MM.1S (cell line): ENCODE measurements around the gene OSBP2.

Experiments used
- CTCF ChIP-seq: fragments of 300-600 bp; sonication (generic); IDR thresholded peaks from 2 replicates; pipeline ENCODE4 v1.5.1; 2016; ENCODE audit warnings: antibody characterized with exemption, low read length, mixed read lengths
- EZH2 ChIP-seq: fragments of 300-600 bp; sonication (generic); optimal IDR thresholded peaks from 2 replicates; pipeline ENCODE3; 2017; ENCODE audit warnings: low read depth, mild to moderate bottlenecking, antibody characterized with exemption, low read length, mixed read lengths
- EZH2phosphoT487 ChIP-seq: fragments of 300-600 bp; sonication (generic); IDR thresholded peaks from 2 replicates; pipeline ENCODE4 v1.6.1; 2018; ENCODE audit warnings: antibody characterized with exemption, low read length

GRCh38 chr22:30947173-30947815, 252.6 kb downstream of the OSBP2 start:
- TF ChIP-seq CTCF (no peak), EZH2 (no peak), EZH2phosphoT487 (no peak)
